Activated T-cell treated with anti-CD3 and anti-CD28 coated beads for 1 hour (primary cell): ENCODE results near the gene SH3PXD2A.

Source experiments
- DNase-seq: peaks from one replicate; pipeline ENCODE4 v3.0.0-alpha.2; 2020; ENCODE audit warnings: low read depth

SH3PXD2A gene

DNA sequence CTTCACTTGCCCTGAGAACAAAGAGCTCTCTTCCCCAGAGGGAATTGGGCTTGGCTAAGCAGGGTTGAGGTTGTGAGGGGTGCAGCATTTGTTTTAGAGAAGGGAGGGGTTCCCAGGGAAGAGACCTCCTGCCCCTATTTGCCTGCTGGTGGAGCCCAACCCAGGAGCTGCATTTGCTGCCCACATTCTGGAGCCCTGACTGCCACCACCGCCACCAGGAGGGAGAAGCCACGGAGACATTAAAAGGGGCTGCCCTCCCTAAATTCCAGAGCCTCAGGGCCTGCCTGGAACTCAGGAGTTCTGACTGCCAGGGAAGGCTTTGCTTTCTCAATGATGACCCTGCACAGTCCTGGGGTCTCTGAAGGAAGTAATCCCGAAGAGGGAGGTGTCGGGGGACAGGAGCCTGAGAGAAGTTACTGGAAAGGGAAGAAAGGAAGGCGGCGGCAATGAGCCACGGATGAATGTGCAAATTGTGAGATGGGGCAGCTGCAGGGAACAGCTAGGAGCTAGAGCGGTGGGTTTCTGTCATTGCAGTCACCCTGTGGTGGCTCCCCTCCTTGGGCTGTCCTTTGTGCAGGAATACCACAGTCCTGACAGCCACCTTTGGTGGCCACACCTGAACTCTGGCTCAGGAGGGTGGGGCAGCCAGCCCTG lies 310.6 kb downstream of the SH3PXD2A start:
- no peak for DNase-seq
